HepG2 (cell line): ENCODE results near the gene TFE3. TPM values are rescaled to one million over a fixed set of nuclear protein-coding genes. Genes with fewer than 3 reads are reported as not detected.

Experiments used
- GABPB1 ChIP-seq: IDR thresholded peaks from 2 replicates; pipeline ENCODE4 v1.6.1; 2016; ENCODE audit warnings: mild to moderate bottlenecking, missing genetic modification reagents, moderate library complexity, missing compliant biosample characterization
- GATAD1 ChIP-seq: IDR thresholded peaks from 2 replicates; pipeline ENCODE4 v1.6.1; 2016; ENCODE audit warnings: missing genetic modification reagents, missing compliant biosample characterization
- HIVEP1 ChIP-seq: sonication (generic); formaldehyde crosslinking; IDR thresholded peaks from 2 replicates; pipeline ENCODE4 v1.4.0; 2020; ENCODE audit warnings: mild to moderate bottlenecking, missing genetic modification reagents
- KDM5B ChIP-seq: sonication (generic); formaldehyde crosslinking; IDR thresholded peaks from 2 replicates; pipeline ENCODE4 v1.4.0; 2020; ENCODE audit warnings: missing genetic modification reagents, mild to moderate bottlenecking, borderline replicate concordance
- KMT2B ChIP-seq: IDR thresholded peaks from 2 replicates; pipeline ENCODE4 v1.6.1; 2016; ENCODE audit warnings: missing genetic modification reagents, missing compliant biosample characterization
- MXI1 ChIP-seq: IDR thresholded peaks from 3 replicates; pipeline ENCODE4 v1.6.1; 2012; ENCODE audit warnings: low read depth, low read length, inconsistent platforms, borderline replicate concordance
- NR2F6 ChIP-seq, 2 experiments: IDR thresholded peaks; 2 replicates each; pipeline ENCODE4 v1.6.1; 2016; ENCODE audit warnings: antibody characterized with exemption in 1 of 2, mild to moderate bottlenecking in 1 of 2
- SALL1 ChIP-seq: sonication (generic); formaldehyde crosslinking; IDR thresholded peaks from 2 replicates; pipeline ENCODE4 v1.8.0; 2022; ENCODE audit warnings: mild to moderate bottlenecking, missing genetic modification reagents
- ZMAT3 ChIP-seq: sonication (generic); formaldehyde crosslinking; conservative IDR thresholded peaks from 2 replicates; pipeline ENCODE4 v1.7.0; 2021; ENCODE audit warnings: missing genetic modification reagents
- ZNF598 ChIP-seq: sonication (generic); formaldehyde crosslinking; IDR thresholded peaks from 2 replicates; pipeline ENCODE4 v1.5.1; 2020; ENCODE audit warnings: mild to moderate bottlenecking, missing genetic modification reagents, borderline replicate concordance
- ZNF781 ChIP-seq: sonication (generic); formaldehyde crosslinking; IDR thresholded peaks from 2 replicates; pipeline ENCODE4 v1.5.1; 2020; ENCODE audit warnings: borderline replicate concordance, mild to moderate bottlenecking, missing genetic modification reagents; ENCODE audit errors: not compliant biosample characterization
- ZNF891 ChIP-seq: sonication (generic); formaldehyde crosslinking; IDR thresholded peaks from 2 replicates; pipeline ENCODE4 v1.5.0; 2020; ENCODE audit warnings: mild to moderate bottlenecking, missing genetic modification reagents
- polyA plus RNA-seq, 8 experiments: library from polyadenylated mRNA; depleted of rRNA in 3 of 8; stranded (reverse) in 7 of 8; unstranded in 1 of 8; fragments of >200 nt; fragmentation: Illumina TruSeq in 4 of 8; extraction: Trizol in 4 of 8; gene quantifications; 2 replicates each; pipeline versions ENCODE4 v1.2.1 to v1.2.3, GENCODE V29; 2011 to 2016; ENCODE audit warnings: low read depth in 4 of 8, missing spikeins in 1 of 8, mixed read lengths in 1 of 8; ENCODE audit not compliant: insufficient read depth in 1 of 8
- total RNA-seq, 5 experiments: library from RNA; depleted of rRNA; stranded (reverse); fragments of >200 nt; fragmentation: Illumina TruSeq; extraction: Trizol; gene quantifications; 2 replicates each; pipeline ENCODE4 v1.2.3, GENCODE V29; 2016; ENCODE audit warnings: low read depth in 1 of 5
- TF ChIP-seq, protein P1 (sequence below): sonication (generic); formaldehyde crosslinking; IDR thresholded peaks from 2 replicates; pipeline ENCODE4 v1.4.0; 2020; ENCODE audit warnings: missing genetic modification reagents
- TF ChIP-seq, protein P2 (sequence below): IDR thresholded peaks from 2 replicates; pipeline ENCODE4 v1.6.1; 2016; ENCODE audit warnings: mild to moderate bottlenecking
- TF ChIP-seq, protein P3 (sequence below): sonication (generic); formaldehyde crosslinking; IDR thresholded peaks from 2 replicates; pipeline ENCODE4 v1.5.1; 2020; ENCODE audit warnings: mild to moderate bottlenecking, missing genetic modification reagents, moderate library complexity
- TF ChIP-seq, protein P4 (sequence below): sonication (generic); formaldehyde crosslinking; IDR thresholded peaks from 2 replicates; pipeline ENCODE4 v1.5.1; 2020; ENCODE audit warnings: missing genetic modification reagents, mild to moderate bottlenecking, borderline replicate concordance
- TF ChIP-seq, protein P5 (sequence below): sonication (generic); formaldehyde crosslinking; IDR thresholded peaks from 2 replicates; pipeline ENCODE4 v1.4.0; 2020; ENCODE audit warnings: missing genetic modification reagents
- TF ChIP-seq, protein P6 (sequence below): sonication (generic); formaldehyde crosslinking; IDR thresholded peaks from 2 replicates; pipeline ENCODE4 v1.4.0; 2020; ENCODE audit warnings: mild to moderate bottlenecking, missing genetic modification reagents

TFE3 gene
- total and polyA plus RNA-seq, 2 of the 13 experiments (the other 11 are each of a cell fraction or from before 2014, with no cell fraction given) = 8.3 to 12.3 TPM

DNA sequence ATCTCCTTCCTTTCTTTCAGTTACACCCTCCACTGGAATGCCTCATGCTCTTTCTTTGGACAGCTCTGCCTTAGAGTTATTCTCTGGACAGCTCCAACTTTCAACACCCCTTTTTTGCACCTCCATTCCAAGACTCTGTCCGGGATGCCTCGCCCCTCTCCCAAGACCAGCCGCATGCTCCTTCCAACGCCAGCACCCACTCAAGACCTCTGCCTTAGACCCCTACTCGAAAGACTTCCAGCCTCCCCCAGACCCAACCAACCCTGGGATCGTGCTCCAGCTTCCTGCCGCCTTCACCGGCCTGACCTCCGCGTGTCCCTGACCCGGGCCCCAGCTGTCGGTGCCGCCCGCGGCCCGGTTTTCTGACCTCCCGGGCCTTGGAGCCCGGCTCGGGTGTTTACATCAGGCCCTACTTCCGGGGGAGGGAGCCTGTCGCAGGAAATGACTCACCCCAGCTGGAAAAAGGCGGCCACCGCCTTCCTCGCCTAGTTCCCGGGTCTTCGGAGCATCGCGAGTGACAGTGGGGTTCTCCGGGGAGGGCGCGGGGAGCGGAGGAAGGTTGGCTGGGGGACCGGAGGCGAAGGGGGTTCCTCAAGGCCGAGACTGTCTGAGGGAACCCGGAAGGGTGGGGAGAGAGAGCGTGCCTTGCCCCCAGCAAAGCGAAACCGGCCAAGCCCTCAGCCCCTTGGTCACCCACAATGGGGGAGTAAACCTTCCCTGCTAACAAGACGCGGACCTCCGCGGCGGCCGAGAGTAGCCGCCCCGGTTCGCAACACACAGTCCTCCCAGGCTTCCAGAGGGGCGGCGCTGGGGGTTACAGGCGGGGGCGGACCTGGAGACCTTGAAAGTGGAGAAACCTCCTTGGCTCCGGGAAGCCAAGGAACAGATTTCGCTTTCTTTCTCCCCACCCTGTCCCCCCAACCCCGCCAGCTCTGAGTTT lies 36.6 kb upstream of the TFE3 start, which contains the start of gene WDR45 (continued):
- TF ChIP-seq, protein P1, sequence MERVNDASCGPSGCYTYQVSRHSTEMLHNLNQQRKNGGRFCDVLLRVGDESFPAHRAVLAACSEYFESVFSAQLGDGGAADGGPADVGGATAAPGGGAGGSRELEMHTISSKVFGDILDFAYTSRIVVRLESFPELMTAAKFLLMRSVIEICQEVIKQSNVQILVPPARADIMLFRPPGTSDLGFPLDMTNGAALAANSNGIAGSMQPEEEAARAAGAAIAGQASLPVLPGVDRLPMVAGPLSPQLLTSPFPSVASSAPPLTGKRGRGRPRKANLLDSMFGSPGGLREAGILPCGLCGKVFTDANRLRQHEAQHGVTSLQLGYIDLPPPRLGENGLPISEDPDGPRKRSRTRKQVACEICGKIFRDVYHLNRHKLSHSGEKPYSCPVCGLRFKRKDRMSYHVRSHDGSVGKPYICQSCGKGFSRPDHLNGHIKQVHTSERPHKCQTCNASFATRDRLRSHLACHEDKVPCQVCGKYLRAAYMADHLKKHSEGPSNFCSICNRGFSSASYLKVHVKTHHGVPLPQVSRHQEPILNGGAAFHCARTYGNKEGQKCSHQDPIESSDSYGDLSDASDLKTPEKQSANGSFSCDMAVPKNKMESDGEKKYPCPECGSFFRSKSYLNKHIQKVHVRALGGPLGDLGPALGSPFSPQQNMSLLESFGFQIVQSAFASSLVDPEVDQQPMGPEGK (CRISPR knock-in tag) = peak; percentile 51
- TF ChIP-seq GATAD1 (peak; percentile 81), MXI1 (peak; percentile 18; the same call in 1 of the 3 replicates), ZNF598 (CRISPR knock-in tag) (no peak), KMT2B (peak; percentile 26; the same call in 1 of the 2 replicates), KDM5B (CRISPR knock-in tag) (peak; percentile 63; the same call in 1 of the 2 replicates), ZNF891 (CRISPR knock-in tag) (peak; percentile 61; the same call in 1 of the 2 replicates), NR2F6 (IDR thresholded peaks at IDR 0.05) (0 out of 2 replicates have a peak, but pooled peaks have one; percentile 24), NR2F6 (CRISPR knock-in tag; IDR thresholded peaks at IDR 0.05) (peak; percentile 57), ZMAT3 (CRISPR knock-in tag) (0 out of 2 replicates have a peak, but pooled peaks have one; percentile 37), HIVEP1 (CRISPR knock-in tag) (no peak), SALL1 (CRISPR knock-in tag) (peak; percentile 13; the same call in 1 of the 2 replicates), ZNF781 (peak; percentile 22), GABPB1 (CRISPR knock-in tag) (peak; percentile 93)
- TF ChIP-seq, protein P2, sequence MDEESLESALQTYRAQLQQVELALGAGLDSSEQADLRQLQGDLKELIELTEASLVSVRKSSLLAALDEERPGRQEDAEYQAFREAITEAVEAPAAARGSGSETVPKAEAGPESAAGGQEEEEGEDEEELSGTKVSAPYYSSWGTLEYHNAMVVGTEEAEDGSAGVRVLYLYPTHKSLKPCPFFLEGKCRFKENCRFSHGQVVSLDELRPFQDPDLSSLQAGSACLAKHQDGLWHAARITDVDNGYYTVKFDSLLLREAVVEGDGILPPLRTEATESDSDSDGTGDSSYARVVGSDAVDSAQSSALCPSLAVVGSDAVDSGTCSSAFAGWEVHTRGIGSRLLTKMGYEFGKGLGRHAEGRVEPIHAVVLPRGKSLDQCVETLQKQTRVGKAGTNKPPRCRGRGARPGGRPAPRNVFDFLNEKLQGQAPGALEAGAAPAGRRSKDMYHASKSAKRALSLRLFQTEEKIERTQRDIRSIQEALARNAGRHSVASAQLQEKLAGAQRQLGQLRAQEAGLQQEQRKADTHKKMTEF (CRISPR knock-in tag) = peak; percentile 44; the same call in 1 of the 2 replicates
- TF ChIP-seq, protein P3, sequence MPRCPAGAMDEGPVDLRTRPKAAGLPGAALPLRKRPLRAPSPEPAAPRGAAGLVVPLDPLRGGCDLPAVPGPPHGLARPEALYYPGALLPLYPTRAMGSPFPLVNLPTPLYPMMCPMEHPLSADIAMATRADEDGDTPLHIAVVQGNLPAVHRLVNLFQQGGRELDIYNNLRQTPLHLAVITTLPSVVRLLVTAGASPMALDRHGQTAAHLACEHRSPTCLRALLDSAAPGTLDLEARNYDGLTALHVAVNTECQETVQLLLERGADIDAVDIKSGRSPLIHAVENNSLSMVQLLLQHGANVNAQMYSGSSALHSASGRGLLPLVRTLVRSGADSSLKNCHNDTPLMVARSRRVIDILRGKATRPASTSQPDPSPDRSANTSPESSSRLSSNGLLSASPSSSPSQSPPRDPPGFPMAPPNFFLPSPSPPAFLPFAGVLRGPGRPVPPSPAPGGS (CRISPR knock-in tag) = peak; percentile 46; the same call in 1 of the 2 replicates
- TF ChIP-seq, protein P4, sequence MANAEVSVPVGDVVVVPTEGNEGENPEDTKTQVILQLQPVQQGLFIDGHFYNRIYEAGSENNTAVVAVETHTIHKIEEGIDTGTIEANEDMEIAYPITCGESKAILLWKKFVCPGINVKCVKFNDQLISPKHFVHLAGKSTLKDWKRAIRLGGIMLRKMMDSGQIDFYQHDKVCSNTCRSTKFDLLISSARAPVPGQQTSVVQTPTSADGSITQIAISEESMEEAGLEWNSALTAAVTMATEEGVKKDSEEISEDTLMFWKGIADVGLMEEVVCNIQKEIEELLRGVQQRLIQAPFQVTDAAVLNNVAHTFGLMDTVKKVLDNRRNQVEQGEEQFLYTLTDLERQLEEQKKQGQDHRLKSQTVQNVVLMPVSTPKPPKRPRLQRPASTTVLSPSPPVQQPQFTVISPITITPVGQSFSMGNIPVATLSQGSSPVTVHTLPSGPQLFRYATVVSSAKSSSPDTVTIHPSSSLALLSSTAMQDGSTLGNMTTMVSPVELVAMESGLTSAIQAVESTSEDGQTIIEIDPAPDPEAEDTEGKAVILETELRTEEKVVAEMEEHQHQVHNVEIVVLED (CRISPR knock-in tag) = no peak
- TF ChIP-seq, protein P5, sequence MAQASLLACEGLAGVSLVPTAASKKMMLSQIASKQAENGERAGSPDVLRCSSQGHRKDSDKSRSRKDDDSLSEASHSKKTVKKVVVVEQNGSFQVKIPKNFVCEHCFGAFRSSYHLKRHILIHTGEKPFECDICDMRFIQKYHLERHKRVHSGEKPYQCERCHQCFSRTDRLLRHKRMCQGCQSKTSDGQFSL (CRISPR knock-in tag) = 0 out of 2 replicates have a peak, but pooled peaks have one; percentile 37
- TF ChIP-seq, protein P6, sequence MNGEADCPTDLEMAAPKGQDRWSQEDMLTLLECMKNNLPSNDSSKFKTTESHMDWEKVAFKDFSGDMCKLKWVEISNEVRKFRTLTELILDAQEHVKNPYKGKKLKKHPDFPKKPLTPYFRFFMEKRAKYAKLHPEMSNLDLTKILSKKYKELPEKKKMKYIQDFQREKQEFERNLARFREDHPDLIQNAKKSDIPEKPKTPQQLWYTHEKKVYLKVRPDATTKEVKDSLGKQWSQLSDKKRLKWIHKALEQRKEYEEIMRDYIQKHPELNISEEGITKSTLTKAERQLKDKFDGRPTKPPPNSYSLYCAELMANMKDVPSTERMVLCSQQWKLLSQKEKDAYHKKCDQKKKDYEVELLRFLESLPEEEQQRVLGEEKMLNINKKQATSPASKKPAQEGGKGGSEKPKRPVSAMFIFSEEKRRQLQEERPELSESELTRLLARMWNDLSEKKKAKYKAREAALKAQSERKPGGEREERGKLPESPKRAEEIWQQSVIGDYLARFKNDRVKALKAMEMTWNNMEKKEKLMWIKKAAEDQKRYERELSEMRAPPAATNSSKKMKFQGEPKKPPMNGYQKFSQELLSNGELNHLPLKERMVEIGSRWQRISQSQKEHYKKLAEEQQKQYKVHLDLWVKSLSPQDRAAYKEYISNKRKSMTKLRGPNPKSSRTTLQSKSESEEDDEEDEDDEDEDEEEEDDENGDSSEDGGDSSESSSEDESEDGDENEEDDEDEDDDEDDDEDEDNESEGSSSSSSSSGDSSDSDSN (CRISPR knock-in tag) = peak; percentile 43; the same call in 1 of the 2 replicates
